IMR-90 (cell line): ENCODE data around the gene SYNGR4. TPM values are rescaled to one million over a fixed set of nuclear protein-coding genes. Genes with fewer than 3 reads are reported as not detected.
A peak's percentile ranks its signal among the peaks of the same experiment; 100 is the strongest.

Experiments used
- ATAC-seq: fragments of 200-7000 bp; cut with Tn5 transposase; 2 replicates; pipeline ENCODE4 v1.9.1; 2020; ENCODE audit warnings: low read depth, mild to moderate bottlenecking, moderate library complexity
- BruUV-seq: library from RNA; stranded (reverse); fragments of 400-500 nt; replicated peaks from 2 replicates; lab custom pipeline; 2021; lab: Mats Ljungman, UMichigan
- CTCF ChIA-PET: fragments of 300-600 bp; formaldehyde crosslinking; extraction: SDS; loops from one replicate; lab custom pipeline; 2021; ENCODE audit warnings: antibody characterized with exemption; lab: Yijun Ruan, JAX
- POLR2A ChIA-PET: fragments of 300-600 bp; sonication (Branson Sonifier 250); formaldehyde crosslinking; loops from one replicate; lab custom pipeline; 2022; ENCODE audit warnings: antibody characterized with exemption; ENCODE audit not compliant: unreplicated experiment; lab: Charles Lee
- DNase-seq: peaks from one replicate; pipeline ENCODE4 v3.0.0; 2013
- H2AFZ ChIP-seq: replicated peaks from 2 replicates; pipeline ENCODE3; 2013; ENCODE audit warnings: low read length, mild to moderate bottlenecking; ENCODE audit not compliant: poor library complexity
- H2AK5ac ChIP-seq: 2 replicates; pipeline ENCODE4 v1.6.1; 2013; ENCODE audit warnings: low read depth, low read length, inconsistent platforms
- H2AK9ac ChIP-seq: replicated peaks from 2 replicates; pipeline ENCODE3; 2013; ENCODE audit warnings: mild to moderate bottlenecking, low read depth, low read length, moderate library complexity; ENCODE audit not compliant: poor library complexity
- H2BK120ac ChIP-seq: 2 replicates; pipeline ENCODE4 v1.6.1; 2013; ENCODE audit warnings: low read depth, low read length, inconsistent platforms
- H2BK15ac ChIP-seq: 3 replicates; pipeline ENCODE4 v1.6.1; 2013; ENCODE audit warnings: low read depth, low read length, inconsistent platforms
- H2BK20ac ChIP-seq: 2 replicates; pipeline ENCODE4 v1.6.1; 2013; ENCODE audit warnings: low read depth, mild to moderate bottlenecking, inconsistent platforms, low read length, moderate library complexity
- H2BK5ac ChIP-seq: 2 replicates; pipeline ENCODE4 v1.6.1; 2013; ENCODE audit warnings: mild to moderate bottlenecking, low read depth, low read length, inconsistent platforms; ENCODE audit not compliant: poor library complexity, severe bottlenecking
- H3K14ac ChIP-seq: replicated peaks from 2 replicates; pipeline ENCODE4 v1.6.1; 2013; ENCODE audit warnings: low read depth, low read length, inconsistent platforms
- H3K18ac ChIP-seq: 2 replicates; pipeline ENCODE4 v1.6.1; 2013; ENCODE audit warnings: low read depth, low read length, control low read depth
- H3K23ac ChIP-seq: 2 replicates; pipeline ENCODE4 v1.6.1; 2013; ENCODE audit warnings: low read depth, low read length, inconsistent platforms
- H3K27ac ChIP-seq: 2 replicates; pipeline ENCODE4 v1.5.1; 2013; ENCODE audit warnings: mild to moderate bottlenecking, control low read depth, low read length; ENCODE audit not compliant: insufficient read depth
- H3K27me3 ChIP-seq: 2 replicates; pipeline ENCODE4 v1.6.1; 2013; ENCODE audit warnings: low read length; ENCODE audit not compliant: control insufficient read depth, insufficient read depth
- H3K36me3 ChIP-seq: 2 replicates; pipeline ENCODE4 v1.6.1; 2013; ENCODE audit warnings: low read length, mixed read lengths; ENCODE audit not compliant: control insufficient read depth, insufficient read depth
- H3K4ac ChIP-seq: 2 replicates; pipeline ENCODE4 v1.6.1; 2013; ENCODE audit warnings: low read depth, low read length, inconsistent platforms
- H3K4me1 ChIP-seq: 2 replicates; pipeline ENCODE4 v1.6.1; 2013; ENCODE audit warnings: low read length, mixed read lengths; ENCODE audit not compliant: control insufficient read depth, insufficient read depth
- H3K4me2 ChIP-seq: 2 replicates; pipeline ENCODE4 v1.6.1; 2013; ENCODE audit warnings: low read depth, mild to moderate bottlenecking, control low read depth, low read length, moderate library complexity
- H3K4me3 ChIP-seq: 2 replicates; pipeline ENCODE4 v1.5.1; 2013; ENCODE audit warnings: low read depth, mild to moderate bottlenecking, control low read depth, low read length, moderate library complexity; ENCODE audit not compliant: insufficient read depth
- H3K56ac ChIP-seq: 2 replicates; pipeline ENCODE4 v1.6.1; 2013; ENCODE audit warnings: low read length, inconsistent platforms; ENCODE audit not compliant: insufficient read depth; ENCODE audit errors: extremely low read depth
- H3K79me1 ChIP-seq, 2 experiments: 2 replicates each; pipeline ENCODE4 v1.6.1; 2013; ENCODE audit warnings: low read length in 2 of 2, inconsistent platforms in 1 of 2, low read depth in 1 of 2
- H3K9ac ChIP-seq: 2 replicates; pipeline ENCODE4 v1.6.1; 2013; ENCODE audit warnings: low read depth, low read length, control low read depth
- H3K9me1 ChIP-seq: 2 replicates; pipeline ENCODE4 v1.6.1; 2013; ENCODE audit warnings: low read length, inconsistent platforms; ENCODE audit not compliant: insufficient read depth
- H3K9me3 ChIP-seq: 2 replicates; pipeline ENCODE4 v1.6.1; 2013; ENCODE audit warnings: low read length; ENCODE audit not compliant: control insufficient read depth, insufficient read depth
- H4K20me1 ChIP-seq: 2 replicates; pipeline ENCODE4 v1.6.1; 2013; ENCODE audit warnings: low read length, inconsistent platforms; ENCODE audit not compliant: insufficient read depth
- H4K5ac ChIP-seq: 2 replicates; pipeline ENCODE4 v1.6.1; 2013; ENCODE audit warnings: mild to moderate bottlenecking, low read depth, low read length, control low read depth
- H4K8ac ChIP-seq, 2 experiments: 2 replicates each; pipeline ENCODE4 v1.6.1; 2013; ENCODE audit warnings: low read depth in 2 of 2, low read length in 2 of 2, control low read depth in 1 of 2, inconsistent platforms in 1 of 2
- H4K91ac ChIP-seq: 2 replicates; pipeline ENCODE4 v1.6.1; 2013; ENCODE audit warnings: low read depth, low read length, inconsistent platforms; ENCODE audit not compliant: insufficient read depth
- BHLHE40 ChIP-seq: fragments of 150-350 bp; IDR thresholded peaks from 2 replicates; pipeline ENCODE4 v1.6.1; 2016; ENCODE audit warnings: mild to moderate bottlenecking, low read depth, low read length
- MAZ ChIP-seq: IDR thresholded peaks from 2 replicates; pipeline ENCODE4 v1.6.1; 2012; ENCODE audit warnings: low read depth, mild to moderate bottlenecking, low read length, improper control_type of control experiment, moderate library complexity, borderline replicate concordance
- MXI1 ChIP-seq: IDR thresholded peaks from 2 replicates; pipeline ENCODE4 v1.6.1; 2012; ENCODE audit warnings: low read depth, mild to moderate bottlenecking, low read length, moderate library complexity, borderline replicate concordance
- USF2 ChIP-seq: fragments of 150-350 bp; IDR thresholded peaks from 2 replicates; pipeline ENCODE4 v1.6.1; 2017; ENCODE audit warnings: mild to moderate bottlenecking, antibody characterized with exemption, low read length, low read depth
- WGBS, 2 experiments: methylation state at CpG; one replicate each; pipeline versions ENCODE4 v1.1.5 to v1.1.7; 2013; ENCODE audit warnings: missing lambda C conversion rate in 2 of 2; ENCODE audit not compliant: insufficient read length in 1 of 2; ENCODE audit errors: extremely low coverage in 2 of 2; 5-methylcytosine and 5-hydroxymethylcytosine counted together
- dilution Hi-C: fragments of 300-500 bp; cut with HindIII; formaldehyde crosslinking; loops from one replicate; pipeline ENCODE4 v1.14.3; 2018; ENCODE audit warnings: low sequenced_read_pairs; ENCODE audit not compliant: unreplicated experiment
- in situ Hi-C: fragments of 300-500 bp; cut with MboI; formaldehyde crosslinking; loops from 3 replicates; pipeline ENCODE4 v1.14.3; 2019; ENCODE audit warnings: low sequenced_read_pairs, inconsistent platforms, mixed read lengths
- intact Hi-C: fragments of 100-400 bp; cut with micrococcal nuclease; formaldehyde crosslinking; loops from 2 replicates; pipeline ENCODE4 v1.10.0; 2022
- polyA plus RNA-seq, 3 experiments: library from polyadenylated mRNA; depleted of rRNA; stranded (reverse); fragments of >200 nt; gene quantifications; 2 replicates each; pipeline ENCODE4 v1.2.3, GENCODE V29; 2012; ENCODE audit warnings: low replicate concordance in 1 of 3
- total RNA-seq: library from RNA; depleted of rRNA; stranded (reverse); fragments of >200 nt; gene quantifications from 2 replicates; pipeline ENCODE4 v1.2.3, GENCODE V29; 2012

The SYNGR4 gene
- total and polyA plus RNA-seq, 2 of the 4 experiments (the other 2 are of a cell fraction) = not detected

- Histone ChIP-seq H3K9ac (no peak overlapping the region), H2BK15ac (no peak overlapping the region), H4K91ac (no peak overlapping the region), H3K27me3 (no peaks in the 10 kb centered on the region), H3K9me3 (no peaks in the 10 kb centered on the region), H3K18ac (no peak overlapping the region), H2BK20ac (no peak overlapping the region), H3K79me1 (no peaks in the 10 kb centered on the region), H3K4ac (no peak overlapping the region), H3K4me2 (no peak overlapping the region), H2BK5ac (no peak overlapping the region), H3K27ac (no peak overlapping the region), H3K9me1 (peaks cover 10% of the 10 kb centered on the region; the same call in 1 of the 2 replicates), H3K4me3 (no peak overlapping the region), H3K14ac (no peak overlapping the region), H2AK5ac (no peak overlapping the region), H3K56ac (no peak overlapping the region), H4K8ac (no peak overlapping the region), H4K20me1 (no peaks in the 10 kb centered on the region), H3K23ac (no peak overlapping the region), H2AFZ (no peak overlapping the region), H4K5ac (no peak overlapping the region), H3K4me1 (no peaks in the 10 kb centered on the region), H2BK120ac (no peak overlapping the region), H2AK9ac (peak overlapping the region; percentile 57), H3K36me3 (no peaks in the 10 kb centered on the region)
- WGBS, 2 experiments = 100% methylated on average over 2 of the region's 5 CpGs; no CpG with 5 or more reads in 1 of the 2 experiments
- BruUV-seq = no TSS peak
- intact Hi-C loops = no loop called here
- ATAC-seq (no peak), DNase-seq (no peak)
- in situ Hi-C loops = no loop called here
- ChIA-PET CTCF (interaction anchor here (0.5 kb wide), 1 partner anchor 29 kb away, joined by 3 read pairs; a partner anchor contains a TSS), POLR2A (no interaction called here)
- dilution Hi-C loops = no loop called here
- TF ChIP-seq BHLHE40 = no peak
- no peak for TF ChIP-seq MXI1
- TF ChIP-seq USF2 = no peak
- TF ChIP-seq MAZ = no peak
These were observed 13.3 kb upstream of the SYNGR4 start for GRCh38 chr19:48350856-48351255.
